Caco-2 (cell line): Measurements from ENCODE around the gene DLD. TPM values are rescaled to one million over a fixed set of nuclear protein-coding genes. Genes with fewer than 3 reads are reported as not detected.
"Not testable (repeated sequence)": the region's sequence is repeated elsewhere in the genome, so short reads cannot be mapped to it uniquely, and the experiment has no call there.

Source experiments
- BruUV-seq: library from RNA; stranded (reverse); fragments of 400-500 nt; replicated peaks from 2 replicates; lab custom pipeline; 2021; lab: Mats Ljungman, UMichigan
- CTCF ChIA-PET: fragments of 300-600 bp; sonication (Branson Sonifier 250); formaldehyde crosslinking; loops from one replicate; lab custom pipeline; 2022; ENCODE audit warnings: antibody characterized with exemption; lab: Charles Lee
- POLR2A ChIA-PET: fragments of 300-600 bp; sonication (Branson Sonifier 250); formaldehyde crosslinking; loops from one replicate; lab custom pipeline; 2022; ENCODE audit warnings: antibody characterized with exemption; lab: Charles Lee
- DNase-seq, 2 experiments: peaks; one replicate each; pipeline versions ENCODE4 v3.0.0 to v3.0.0-alpha.2; 2020 to 2022
- H3K27me3 ChIP-seq: replicated peaks from 2 replicates; pipeline ENCODE4 v1.6.0; 2011; ENCODE audit warnings: low read length; ENCODE audit not compliant: control insufficient read depth, insufficient read depth
- H3K36me3 ChIP-seq: 2 replicates; pipeline ENCODE4 v1.5.1; 2011; ENCODE audit warnings: low read length; ENCODE audit not compliant: control insufficient read depth, insufficient read depth
- H3K4me1 ChIP-seq: fragments of 250-450 bp; sonication (Bioruptor Pico); 2 replicates; pipeline ENCODE4 v1.5.1; 2020; ENCODE audit warnings: mild to moderate bottlenecking
- H3K4me3 ChIP-seq: 2 replicates; pipeline ENCODE4 v1.5.1; 2011; ENCODE audit warnings: low read depth, mild to moderate bottlenecking, control low read depth, low read length
- H3K9me3 ChIP-seq: fragments of 250-450 bp; sonication (Bioruptor Pico); 2 replicates; pipeline ENCODE4 v1.5.1; 2020; ENCODE audit warnings: mild to moderate bottlenecking, moderate library complexity
- H3K27ac Mint-ChIP-seq: one replicate; pipeline ENCODE4 v1.8.0; 2022; ENCODE audit warnings: mixed read lengths; ENCODE audit not compliant: unreplicated experiment
- H3K27me3 Mint-ChIP-seq: one replicate; pipeline ENCODE4 v1.8.0; 2022; ENCODE audit warnings: mixed read lengths; ENCODE audit not compliant: insufficient read depth, unreplicated experiment
- H3K36me3 Mint-ChIP-seq: one replicate; pipeline ENCODE4 v1.8.0; 2022; ENCODE audit warnings: mild to moderate bottlenecking, mixed read lengths; ENCODE audit not compliant: insufficient read depth, unreplicated experiment
- H3K4me1 Mint-ChIP-seq: one replicate; pipeline ENCODE4 v1.8.0; 2022; ENCODE audit warnings: low read depth, mixed read lengths; ENCODE audit not compliant: unreplicated experiment
- H3K4me3 Mint-ChIP-seq: one replicate; pipeline ENCODE4 v1.8.0; 2022; ENCODE audit warnings: mild to moderate bottlenecking, moderate library complexity, mixed read lengths; ENCODE audit not compliant: unreplicated experiment
- H3K9me3 Mint-ChIP-seq: one replicate; pipeline ENCODE4 v1.8.0; 2022; ENCODE audit warnings: mixed read lengths; ENCODE audit not compliant: unreplicated experiment
- CTCF ChIP-seq, 2 experiments: fragments of 200-600 bp in 1 of 2; IDR thresholded peaks; 1 replicate in 1 of 2; 2 replicates in 1 of 2; pipeline versions ENCODE4 v1.5.1 to v1.8.0; 2011 to 2022; ENCODE audit warnings: antibody characterized with exemption in 1 of 2, control low read depth in 1 of 2, inconsistent platforms in 1 of 2, low read depth in 1 of 2, low read length in 1 of 2, mild to moderate bottlenecking in 1 of 2, moderate library complexity in 1 of 2; ENCODE audit not compliant: insufficient read depth in 1 of 2, severe bottlenecking in 1 of 2, unreplicated experiment in 1 of 2
- intact Hi-C: fragments of 100-400 bp; cut with micrococcal nuclease; formaldehyde crosslinking; loops from one replicate; pipeline ENCODE4 v1.10.0; 2022; ENCODE audit not compliant: unreplicated experiment
- total RNA-seq: library from RNA; stranded (reverse); gene quantifications from 2 replicates; pipeline ENCODE4 v1.2.3, GENCODE V29; 2022

The DLD gene
- total RNA-seq, 1 experiment from 2014 or later, result 141 TPM

GRCh38 chr7:107953265-107953923, 62.4 kb downstream of the DLD start:
- intact Hi-C loops, result loop anchor here (2.0 to 5.0 kb wide), 3 partner anchors 49 to 194 kb away; partner anchors contain the start of gene LAMB1
- ChIA-PET CTCF (interaction anchor here (0.6 to 0.9 kb wide), 4 partner anchors 13 to 499 kb away, joined by 3 to 6 read pairs (median 5); no protein-coding TSS in a partner anchor), POLR2A (interaction anchor here (1.0 to 1.4 kb wide), 3 partner anchors 12 to 50 kb away, joined by 6 to 13 read pairs (median 6); no protein-coding TSS in a partner anchor)
- H3K27ac Mint-ChIP-seq, result peak overlapping the region; percentile 85
- Histone ChIP-seq H3K4me3 (no peak overlapping the region), H3K9me3 (no peaks in the 10 kb centered on the region), H3K36me3 (peaks cover 11% of the 10 kb centered on the region), H3K27me3 (no peaks in the 10 kb centered on the region), H3K4me1 (peaks cover 76% of the 10 kb centered on the region)
- peaks cover 54% of the 10 kb centered on the region for H3K4me1 Mint-ChIP-seq
- no peak for DNase-seq
- no peak for TF ChIP-seq CTCF (IDR thresholded peaks at IDR 0.05; ENCODE audit: insufficient read depth in 1 of 2, low read depth in 1 of 2, low read length in 1 of 2, severe bottlenecking in 1 of 2, unreplicated experiment in 1 of 2)
- peaks cover 100% of the 10 kb centered on the region for H3K36me3 Mint-ChIP-seq
- no TSS peak for BruUV-seq
- no peaks in the 10 kb centered on the region for H3K9me3 Mint-ChIP-seq
- peak overlapping the region; percentile 61 for H3K4me3 Mint-ChIP-seq
- H3K27me3 Mint-ChIP-seq, result no peaks in the 10 kb centered on the region

DNA sequence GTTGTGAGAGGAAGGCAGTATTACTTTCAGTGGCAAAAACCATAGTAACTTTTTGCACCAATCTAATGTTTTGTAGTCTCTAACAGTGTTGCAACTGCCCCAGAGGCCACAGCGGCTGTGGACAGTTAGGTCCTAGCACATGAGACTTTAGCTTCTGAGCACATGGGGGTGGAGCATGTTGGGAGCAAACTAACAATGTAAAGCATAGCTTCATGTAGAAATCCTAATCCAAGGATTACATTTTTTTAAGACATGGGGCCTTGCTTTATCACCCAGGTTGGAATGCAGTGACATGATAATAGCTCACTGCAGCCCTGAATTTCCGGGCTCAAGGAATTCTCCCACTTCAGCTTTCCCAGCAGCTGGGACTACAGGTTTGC, 62.9 kb downstream of the DLD start:
- no TSS peak for BruUV-seq
- H3K4me1 Mint-ChIP-seq, result peaks cover 49% of the 10 kb centered on the region
- Histone ChIP-seq H3K27me3 (no peaks in the 10 kb centered on the region), H3K36me3 (peaks cover 11% of the 10 kb centered on the region), H3K4me1 (peaks cover 70% of the 10 kb centered on the region), H3K4me3 (no peak overlapping the region), H3K9me3 (no peaks in the 10 kb centered on the region)
- intact Hi-C loops, result loop anchor here (1.0 to 5.0 kb wide), 4 partner anchors 13 to 193 kb away; partner anchors contain the start of gene LAMB1
- CTCF ChIA-PET, result interaction anchor here (0.6 to 0.9 kb wide), 4 partner anchors 13 to 499 kb away, joined by 3 to 6 read pairs (median 5); no protein-coding TSS in a partner anchor
- TF ChIP-seq CTCF (IDR thresholded peaks at IDR 0.05; ENCODE audit: insufficient read depth in 1 of 2, low read depth in 1 of 2, low read length in 1 of 2, severe bottlenecking in 1 of 2, unreplicated experiment in 1 of 2), result no peak
- H3K4me3 Mint-ChIP-seq, result peak overlapping the region; percentile 61
- peaks cover 100% of the 10 kb centered on the region for H3K36me3 Mint-ChIP-seq
- no peaks in the 10 kb centered on the region for H3K9me3 Mint-ChIP-seq
- POLR2A ChIA-PET, result interaction anchor here (0.5 to 1.4 kb wide), 4 partner anchors 13 to 143 kb away, joined by 6 to 13 read pairs (median 8); no protein-coding TSS in a partner anchor
- no peaks in the 10 kb centered on the region for H3K27me3 Mint-ChIP-seq
- peak overlapping the region; percentile 85 for H3K27ac Mint-ChIP-seq
- DNase-seq, result peak; percentile 66 to 72

GRCh38 chr7:107955394-107955793, 64.4 kb downstream of the DLD start:
- Histone ChIP-seq H3K4me3 (no peak overlapping the region), H3K36me3 (peaks cover 11% of the 10 kb centered on the region), H3K4me1 (peaks cover 56% of the 10 kb centered on the region), H3K9me3 (no peaks in the 10 kb centered on the region), H3K27me3 (no peaks in the 10 kb centered on the region)
- Mint-ChIP-seq H3K4me3 (no peak overlapping the region), H3K4me1 (peaks cover 40% of the 10 kb centered on the region), H3K36me3 (peaks cover 100% of the 10 kb centered on the region), H3K27ac (peak overlapping the region; percentile 66), H3K9me3 (no peaks in the 10 kb centered on the region), H3K27me3 (no peaks in the 10 kb centered on the region)
- ChIA-PET CTCF (no interaction called here), POLR2A (interaction anchor here (0.6 kb wide), 1 partner anchor 36 kb away, joined by 6 read pairs; no protein-coding TSS in a partner anchor)
- TF ChIP-seq CTCF (IDR thresholded peaks at IDR 0.05; ENCODE audit: insufficient read depth in 1 of 2, low read depth in 1 of 2, low read length in 1 of 2, severe bottlenecking in 1 of 2, unreplicated experiment in 1 of 2), result no peak
- intact Hi-C loops, result no loop called here
- DNase-seq, result no peak
- no TSS peak for BruUV-seq

- H3K4me3 Mint-ChIP-seq, H3K9me3 Mint-ChIP-seq, H3K27me3 ChIP-seq, POLR2A ChIA-PET, BruUV-seq, H3K9me3 ChIP-seq, DNase-seq, H3K4me3 ChIP-seq, H3K36me3 ChIP-seq, CTCF ChIA-PET, H3K27me3 Mint-ChIP-seq, intact Hi-C loops: not testable (repeated sequence)
- Mint-ChIP-seq H3K4me1 (peaks cover 24% of the 10 kb centered on the region), H3K27ac (peak overlapping the region; percentile 76), H3K36me3 (peaks cover 100% of the 10 kb centered on the region)
- H3K4me1 ChIP-seq, result peaks cover 40% of the 10 kb centered on the region
Measured at GRCh38 chr7:107956950-107957349, 66.0 kb downstream of the DLD start.
